RWPE1 (cell line): Measurements from ENCODE around the gene CMIP.

Experiments used
- CTCF ChIA-PET: fragments of 350-600 bp; sonication (Branson Sonifier 250); formaldehyde crosslinking; extraction: SDS; loops from one replicate; lab custom pipeline; 2021; lab: Yijun Ruan, JAX
- POLR2A ChIA-PET: fragments of 400-600 bp; formaldehyde crosslinking; extraction: SDS; loops from one replicate; lab custom pipeline; 2020; ENCODE audit warnings: antibody characterized with exemption; ENCODE audit not compliant: low non-redundant PET; lab: Yijun Ruan, JAX
- DNase-seq: peaks from one replicate; pipeline ENCODE4 v3.0.0; 2012; ENCODE audit warnings: low spot score
- H3K27ac ChIP-seq: fragments of 450-650 bp; 2 replicates; pipeline ENCODE4 v1.5.1; 2017
- CTCF ChIP-seq: fragments of 450-650 bp; conservative IDR thresholded peaks from 2 replicates; pipeline ENCODE4 v1.5.1; 2017; ENCODE audit warnings: low read depth, mild to moderate bottlenecking

Gene CMIP

DNA sequence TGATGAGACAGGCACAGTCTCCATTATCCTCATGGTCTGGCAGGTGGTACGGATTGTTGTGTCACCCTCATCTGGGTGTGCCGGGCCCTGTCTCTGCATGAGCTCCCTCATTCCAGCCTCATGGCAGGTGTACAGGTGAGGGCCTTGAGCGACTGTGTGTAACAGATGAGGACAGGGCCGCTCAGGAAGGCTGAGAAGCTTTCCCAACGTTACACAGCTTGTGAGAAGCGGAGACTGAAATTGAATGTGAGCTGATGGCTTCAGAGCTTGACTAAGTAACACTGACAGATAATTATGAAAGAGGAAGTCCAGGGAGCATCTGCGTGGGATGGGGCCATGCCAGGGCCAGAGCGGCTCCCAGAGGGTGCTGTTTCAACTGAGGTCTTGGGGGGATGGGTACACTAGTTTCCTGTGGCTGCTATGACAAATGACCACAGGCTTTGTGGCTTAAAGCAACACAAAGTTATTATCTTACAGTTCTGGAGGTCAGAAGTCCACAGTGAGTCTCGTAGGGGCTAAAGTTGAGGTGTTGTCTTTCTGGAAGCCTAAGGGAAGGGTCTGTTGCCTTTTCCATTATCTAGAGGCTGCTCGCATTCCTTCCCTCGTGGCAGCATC is 36.7 kb downstream of the CMIP start:
- POLR2A ChIA-PET: no interaction called here
- no peak overlapping the region for H3K27ac ChIP-seq
- CTCF ChIA-PET: no interaction called here
- no peak for TF ChIP-seq CTCF
- no peak for DNase-seq

GRCh38 chr16:81482329-81483063 is 37.9 kb downstream of the CMIP start:
- H3K27ac ChIP-seq: peak overlapping the region; percentile 3; the same call in 1 of the 2 replicates
- POLR2A ChIA-PET: no interaction called here
- CTCF ChIA-PET: interaction anchor here (0.8 kb wide), 1 partner anchor 93 kb away, joined by 5 read pairs; no protein-coding TSS in a partner anchor
- no peak for DNase-seq
- TF ChIP-seq CTCF: no peak

- ChIA-PET CTCF (interaction anchor here (0.6 kb wide), 2 partner anchors 50 to 102 kb away, joined by 4 read pairs; no protein-coding TSS in a partner anchor), POLR2A (no interaction called here)
- no peak for DNase-seq
- no peak for TF ChIP-seq CTCF
- H3K27ac ChIP-seq: 0 out of 2 replicates have a peak overlapping the region, but pooled peaks have one; percentile 31
Measured at GRCh38 chr16:81483064-81483969, 38.7 kb downstream of the CMIP start.

DNA sequence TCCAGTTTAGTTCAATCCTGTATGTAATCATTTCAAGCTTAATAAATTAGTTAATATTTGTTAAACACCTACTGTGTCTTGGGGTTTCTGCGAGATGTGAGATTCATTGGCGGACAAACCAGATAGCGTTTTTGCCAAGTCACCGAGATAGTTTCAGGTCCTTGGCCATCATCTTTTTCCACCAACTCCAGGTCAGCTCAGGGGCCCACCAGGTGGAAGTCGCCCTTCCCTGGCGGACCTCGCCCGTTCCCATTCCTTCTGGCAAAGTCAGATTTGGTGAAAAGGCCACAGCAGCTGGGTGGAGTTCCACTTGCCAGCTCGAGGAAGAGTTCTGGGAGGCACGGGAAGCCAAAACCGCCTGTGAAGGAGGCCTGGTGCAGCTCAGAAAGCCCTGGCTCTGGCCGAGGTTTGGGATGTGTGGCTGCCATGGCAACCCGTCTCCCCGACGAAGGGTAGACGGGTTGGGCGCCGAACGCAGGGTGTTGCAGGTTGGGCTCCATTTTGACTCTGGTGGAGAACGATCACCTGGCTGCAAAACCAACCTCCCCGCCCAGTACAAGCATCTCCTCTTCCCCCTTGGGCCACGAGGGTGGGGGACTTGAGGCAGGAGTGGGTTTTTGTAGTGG is 39.5 kb downstream of the CMIP start:
- peak overlapping the region; percentile 35 for H3K27ac ChIP-seq
- ChIA-PET CTCF (interaction anchor here (0.6 kb wide), 2 partner anchors 49 to 102 kb away, joined by 4 read pairs; no protein-coding TSS in a partner anchor), POLR2A (no interaction called here)
- peak; percentile 13 for DNase-seq
- TF ChIP-seq CTCF: no peak

DNA sequence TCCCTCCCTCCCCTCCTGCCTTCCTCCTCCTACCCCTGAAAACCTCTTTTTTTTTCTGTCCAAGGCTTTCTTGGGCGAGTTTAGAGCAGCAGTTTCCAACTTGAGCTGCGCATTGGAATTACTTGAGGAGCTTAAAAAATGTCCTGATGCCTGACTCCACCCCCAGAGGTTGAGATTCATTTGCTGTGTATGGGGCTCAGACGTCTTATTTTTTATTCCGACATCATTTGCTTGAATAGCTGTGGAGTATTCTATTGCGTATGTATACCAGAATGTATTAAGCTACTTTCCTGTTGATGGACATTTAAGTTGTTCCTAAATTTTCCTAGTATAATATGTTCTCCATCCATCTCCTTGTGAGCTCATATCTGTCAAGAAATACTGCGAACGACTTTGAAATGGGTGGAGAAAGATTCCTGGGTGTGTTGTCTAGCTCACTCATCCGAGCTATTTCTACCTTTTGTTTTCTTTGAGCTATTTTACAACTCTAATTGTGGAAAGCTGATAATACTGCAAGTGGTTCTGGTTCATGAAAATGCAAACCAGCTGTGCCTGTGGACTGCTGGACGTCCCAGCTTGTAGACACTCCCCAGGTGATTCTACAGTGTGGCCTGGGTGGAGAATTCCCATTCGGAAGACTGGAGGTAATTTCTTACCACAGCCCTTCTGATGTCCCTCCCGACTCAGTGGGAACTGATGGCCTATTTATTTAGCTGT is 40.5 kb downstream of the CMIP start:
- H3K27ac ChIP-seq: peak overlapping the region; percentile 35
- ChIA-PET POLR2A (no interaction called here), CTCF (no interaction called here)
- no peak for DNase-seq
- no peak for TF ChIP-seq CTCF
